HFF-Myc (cell line): ENCODE data around the gene TRPM2.
"Not testable (repeated sequence)": the region's sequence is repeated elsewhere in the genome, so short reads cannot be mapped to it uniquely, and the experiment has no call there.

Source experiments
- DNase-seq: peaks from one replicate; pipeline ENCODE4 v3.0.0-alpha.2; 2011; ENCODE audit warnings: low read depth; ENCODE audit errors: extremely low read depth
- H3K4me3 ChIP-seq: replicated peaks from 2 replicates; pipeline ENCODE4 v1.5.1; 2011; ENCODE audit warnings: low read depth, mild to moderate bottlenecking, control low read depth, low read length
- CTCF ChIP-seq: IDR thresholded peaks from 2 replicates; pipeline ENCODE4 v1.5.1; 2012; ENCODE audit warnings: mild to moderate bottlenecking, low read depth, low read length, control low read depth; ENCODE audit errors: missing control alignments

TRPM2 gene

GRCh38 chr21:44408226-44408625 is 54.8 kb downstream of the TRPM2 start:
- TF ChIP-seq CTCF: no peak
- H3K4me3 ChIP-seq: no peak overlapping the region
- no peak for DNase-seq

- no peak for DNase-seq
- no peak overlapping the region for H3K4me3 ChIP-seq
- TF ChIP-seq CTCF: no peak
These were observed 60.3 kb downstream of the TRPM2 start for GRCh38 chr21:44413566-44414290.

GRCh38 chr21:44414291-44415072 is 61.1 kb downstream of the TRPM2 start:
- DNase-seq: no peak
- H3K4me3 ChIP-seq: no peak overlapping the region
- TF ChIP-seq CTCF: no peak

- no peak for DNase-seq
- no peak overlapping the region for H3K4me3 ChIP-seq
- no peak for TF ChIP-seq CTCF
These were observed 61.9 kb downstream of the TRPM2 start for GRCh38 chr21:44415073-44416025.

- no peak for DNase-seq
- H3K4me3 ChIP-seq: no peak overlapping the region
- TF ChIP-seq CTCF: no peak
These were observed 62.8 kb downstream of the TRPM2 start for GRCh38 chr21:44416193-44416592.

- not testable (repeated sequence) for H3K4me3 ChIP-seq, DNase-seq
These were observed 64.2 kb downstream of the TRPM2 start for GRCh38 chr21:44417621-44418107.
